NCI-H446 (cell line): Measurements from ENCODE around the gene ELN.
A peak's percentile ranks its signal among the peaks of the same experiment; 100 is the strongest.
"Not testable (repeated sequence)": the region's sequence is repeated elsewhere in the genome, so short reads cannot be mapped to it uniquely, and the experiment has no call there.

Experiments
- DNase-seq, 2 experiments: peaks; one replicate each; lab custom pipeline; 2025; lab: John Stamatoyannopoulos, UW

ELN gene

GRCh38 chr7:74027683-74028320 is at the start of gene ELN:
ELN (plus strand) TSS chr7:74028173; CDS start chr7:74028188, 15 bp downstream.
- peak; percentile 40 to 72 for DNase-seq

GRCh38 chr7:73978661-73979563 is 49.1 kb upstream of the ELN start:
- DNase-seq = no peak

- DNase-seq = not testable (repeated sequence)
These were observed 48.3 kb upstream of the ELN start for GRCh38 chr7:73979656-73980055.

- DNase-seq = no peak
These were observed 47.8 kb upstream of the ELN start for GRCh38 chr7:73980206-73980605.

- no peak for DNase-seq
These were observed 46.0 kb upstream of the ELN start for GRCh38 chr7:73981933-73982332.

GRCh38 chr7:73983437-73984164 is 44.4 kb upstream of the ELN start:
- DNase-seq = no peak

GRCh38 chr7:73984481-73985205 is 43.3 kb upstream of the ELN start:
- DNase-seq = no peak

GRCh38 chr7:73985737-73986141 is 42.2 kb upstream of the ELN start:
- DNase-seq = no peak

- DNase-seq = no peak
These were observed 41.8 kb upstream of the ELN start for GRCh38 chr7:73986158-73986631.

- DNase-seq = no peak
These were observed 40.7 kb upstream of the ELN start for GRCh38 chr7:73987298-73987697.

- no peak for DNase-seq
These were observed 39.8 kb upstream of the ELN start for GRCh38 chr7:73988197-73988596.

GRCh38 chr7:73991522-73992100 is 36.4 kb upstream of the ELN start:
- no peak for DNase-seq

GRCh38 chr7:73992101-73992562 is 35.8 kb upstream of the ELN start:
- peak in 1 of 2 experiments; percentile 55 for DNase-seq

GRCh38 chr7:73994023-73994422 is 34.0 kb upstream of the ELN start:
- no peak for DNase-seq

- no peak for DNase-seq
These were observed 33.2 kb upstream of the ELN start for GRCh38 chr7:73994761-73995160.

- no peak for DNase-seq
These were observed 32.6 kb upstream of the ELN start for GRCh38 chr7:73995330-73995729.

GRCh38 chr7:73995821-73996511 is 32.0 kb upstream of the ELN start:
- DNase-seq = no peak

- no peak for DNase-seq
These were observed 30.9 kb upstream of the ELN start for GRCh38 chr7:73997056-73997455.

- peak in 1 of 2 experiments; percentile 35 for DNase-seq
These were observed 28.1 kb upstream of the ELN start for GRCh38 chr7:73999664-74000435.
